Ecto neural progenitor cell (in vitro differentiated cells): ENCODE measurements around the gene ANP32E.
A peak's percentile ranks its signal among the peaks of the same experiment; 100 is the strongest.
"Not testable (repeated sequence)": the region's sequence is repeated elsewhere in the genome, so short reads cannot be mapped to it uniquely, and the experiment has no call there.

ENCODE experiments used
- DNase-seq: peaks from one replicate; pipeline ENCODE4 v3.0.0-alpha.2; 2018; ENCODE audit warnings: low spot score

ANP32E gene

DNA sequence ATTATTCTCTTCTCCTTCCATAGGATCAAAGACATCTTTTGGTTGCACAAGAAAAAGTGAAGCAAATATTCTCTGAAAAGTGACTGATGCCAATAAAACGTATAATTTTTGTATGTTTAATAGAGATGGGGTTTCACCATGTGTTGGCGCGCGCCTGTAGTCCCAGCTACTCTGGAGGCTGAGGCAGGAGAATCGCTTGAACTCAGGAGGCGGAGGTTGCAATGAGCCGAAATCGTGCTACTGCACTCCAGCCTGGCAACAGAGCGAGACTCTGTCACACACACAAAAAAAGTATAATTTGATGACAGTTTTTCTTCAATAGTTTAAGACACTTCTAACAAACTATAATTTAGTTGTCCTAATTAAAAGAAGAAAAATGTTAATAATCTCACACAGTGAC, 23.8 kb downstream of the ANP32E start:
- DNase-seq: no peak

DNA sequence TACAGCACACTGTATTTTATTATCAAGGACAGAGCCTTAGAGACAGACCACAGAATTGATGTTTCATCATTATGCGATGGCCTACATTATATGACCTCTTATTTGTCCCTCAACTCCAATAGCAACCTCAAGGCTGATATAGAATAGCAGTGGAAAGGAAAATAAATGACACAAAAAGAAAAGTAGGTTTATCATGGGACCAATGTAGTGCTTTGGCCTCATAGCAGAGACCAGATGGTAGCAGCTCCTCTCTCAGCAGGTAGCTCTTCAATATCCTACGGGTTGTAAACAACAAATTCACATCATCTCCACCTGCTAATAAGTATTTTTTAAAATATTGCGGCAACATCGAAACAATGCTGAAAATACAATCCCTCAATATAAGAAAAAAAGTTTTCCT, 25.2 kb downstream of the ANP32E start:
- DNase-seq: no peak

DNA sequence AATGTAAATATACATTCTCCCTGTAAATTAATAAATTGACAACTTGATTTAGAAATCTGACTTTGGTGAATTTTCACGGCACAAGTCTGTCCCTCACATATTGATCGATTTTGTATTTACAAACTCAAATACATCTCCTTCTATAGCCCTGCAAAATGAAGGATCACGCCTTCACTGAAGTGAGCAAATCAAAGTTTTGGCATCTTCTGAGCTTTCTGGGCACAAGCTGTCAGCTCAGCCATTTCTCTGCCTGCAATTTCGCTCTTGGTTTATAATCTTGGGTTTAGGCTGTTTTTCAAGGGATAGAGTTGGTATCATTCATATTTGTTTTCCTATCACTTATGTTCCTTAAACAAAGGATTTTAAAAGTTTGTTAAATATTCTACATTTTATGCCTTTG, 25.8 kb downstream of the ANP32E start:
- no peak for DNase-seq

DNA sequence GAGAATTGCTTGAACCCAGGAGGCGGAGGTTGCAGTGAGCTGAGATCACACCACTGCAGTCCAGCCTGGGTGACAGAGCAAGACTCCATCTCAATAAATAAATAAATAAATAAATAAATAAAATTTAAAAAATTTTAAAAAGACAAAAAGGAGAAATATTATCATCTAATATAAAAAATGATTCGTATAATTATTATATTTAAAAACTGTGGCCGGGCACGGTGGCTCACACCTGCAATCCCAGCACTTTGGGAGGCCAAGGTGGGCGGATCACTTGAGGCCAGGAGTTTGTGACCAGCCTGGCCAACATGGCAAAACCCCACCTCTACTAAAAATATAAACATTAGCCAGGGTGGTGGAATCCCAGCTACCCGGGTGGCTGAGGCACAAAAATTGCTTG, 27.5 kb downstream of the ANP32E start:
- DNase-seq: not testable (repeated sequence)

DNA sequence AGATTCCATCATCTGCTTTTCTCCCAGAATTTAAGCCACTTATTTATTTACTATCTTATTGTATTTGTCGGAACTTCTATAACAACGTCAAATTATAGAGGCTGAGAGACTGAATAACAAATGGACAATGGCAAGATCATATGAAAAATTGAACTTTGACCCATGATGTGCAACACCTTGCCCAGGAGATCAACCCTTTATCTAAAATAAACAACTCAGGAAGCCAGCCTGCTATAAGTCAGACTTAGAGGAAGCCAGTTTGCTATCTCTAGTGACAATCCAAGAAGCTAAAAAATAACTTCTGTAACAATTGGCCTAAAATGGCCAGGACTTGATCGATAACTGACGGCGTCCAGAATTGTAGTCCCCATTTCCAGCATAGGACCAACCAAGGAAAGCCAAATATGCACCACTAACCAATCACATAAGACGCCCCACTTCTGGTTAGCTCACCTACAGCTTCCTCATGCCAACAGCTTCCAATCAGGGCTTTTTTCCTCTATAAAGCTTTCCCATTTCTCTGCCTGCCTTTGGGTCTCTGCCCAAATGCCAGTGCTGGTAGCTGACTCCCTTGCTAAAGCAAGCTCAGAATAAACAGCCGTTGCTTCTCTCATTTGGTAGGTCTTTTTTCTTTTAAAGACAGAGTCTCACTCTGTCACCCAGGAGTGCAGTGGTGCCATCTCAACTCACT, 28.5 kb downstream of the ANP32E start:
- DNase-seq: no peak

DNA sequence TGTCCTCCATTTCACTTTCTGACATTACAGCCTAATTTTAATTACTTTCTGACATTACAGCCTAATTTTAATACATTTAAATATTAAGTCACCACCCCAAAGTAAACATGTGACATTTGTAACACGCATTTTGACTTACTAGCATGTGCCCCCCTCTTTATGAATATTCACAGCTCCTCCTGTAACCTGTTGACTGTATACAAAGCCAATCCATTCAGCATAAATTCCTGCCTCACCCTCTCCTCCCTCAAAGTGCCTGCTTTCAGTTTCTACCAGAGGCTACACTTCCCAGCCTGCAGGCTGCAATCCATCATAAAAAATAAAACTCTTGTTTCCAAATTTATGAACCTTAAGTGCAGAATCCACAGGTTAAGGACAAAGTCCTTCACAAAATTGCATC, 39.5 kb downstream of the ANP32E start:
- DNase-seq: no peak

DNA sequence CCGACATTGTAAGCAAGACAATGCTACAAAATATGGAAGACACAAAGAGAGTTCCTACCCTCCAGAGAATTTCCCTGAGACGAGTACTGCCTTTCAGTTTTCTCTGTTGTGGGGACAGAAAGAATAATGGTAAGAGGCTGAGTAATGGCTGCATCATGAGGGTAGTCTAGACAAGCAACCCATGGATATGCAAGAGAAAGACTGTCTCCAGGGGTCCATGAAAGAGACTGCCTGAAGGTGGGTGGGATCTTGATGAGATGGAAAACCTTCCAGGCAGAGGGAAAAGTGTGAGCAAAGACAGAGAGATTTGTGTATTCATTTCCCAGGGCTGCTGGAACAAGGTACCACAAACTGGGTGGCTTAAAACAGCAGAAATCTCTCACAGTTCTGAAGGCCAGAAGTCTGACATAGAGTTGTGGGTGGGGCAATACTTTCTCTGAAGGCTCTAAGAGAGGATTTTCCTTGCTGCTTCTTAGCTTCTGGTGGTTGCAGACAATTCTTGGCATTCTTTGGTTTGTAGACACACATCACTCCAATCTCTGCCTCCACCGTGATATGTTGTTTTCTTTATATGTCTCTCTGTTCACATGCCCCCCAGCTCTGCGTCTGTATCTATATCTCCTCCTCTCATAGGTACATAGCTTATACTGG, 41.4 kb downstream of the ANP32E start:
- DNase-seq: no peak

DNA sequence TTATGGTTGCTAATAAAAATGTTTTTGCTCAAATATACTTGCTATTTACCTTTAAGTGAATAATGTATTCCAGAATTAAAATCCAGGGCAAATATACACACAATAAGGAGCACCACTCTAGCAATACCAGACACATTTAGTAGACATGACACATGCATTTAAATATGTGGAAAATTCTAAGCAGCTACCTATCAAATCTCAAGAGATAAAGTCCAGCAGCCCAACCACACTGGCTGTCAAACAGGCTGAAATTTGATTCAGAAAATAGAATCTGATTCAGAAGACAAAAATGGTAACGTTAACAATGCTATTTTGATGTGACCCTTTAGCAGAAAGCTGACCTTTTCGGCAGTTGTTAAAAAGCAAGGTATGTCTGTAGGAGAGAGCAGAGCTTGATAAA, 43.9 kb downstream of the ANP32E start:
- no peak for DNase-seq

DNA sequence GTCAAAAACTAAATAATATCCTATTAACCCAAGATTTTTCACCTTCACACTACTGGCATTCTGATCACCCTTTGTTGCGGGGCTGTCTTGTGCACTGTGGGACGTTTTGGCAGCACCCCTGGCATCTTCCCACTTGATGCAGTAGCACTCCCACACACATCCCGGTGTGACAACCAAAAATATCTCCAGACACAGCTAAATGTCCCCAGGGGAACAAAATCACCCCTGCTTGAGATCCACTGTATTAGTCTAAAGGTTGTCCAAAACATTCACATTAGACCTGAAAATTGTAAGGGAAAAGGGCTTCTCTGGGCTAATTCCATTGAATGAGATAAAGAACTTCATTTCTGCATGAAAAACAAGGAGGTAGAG, 48.4 kb downstream of the ANP32E start:
- DNase-seq: no peak

DNA sequence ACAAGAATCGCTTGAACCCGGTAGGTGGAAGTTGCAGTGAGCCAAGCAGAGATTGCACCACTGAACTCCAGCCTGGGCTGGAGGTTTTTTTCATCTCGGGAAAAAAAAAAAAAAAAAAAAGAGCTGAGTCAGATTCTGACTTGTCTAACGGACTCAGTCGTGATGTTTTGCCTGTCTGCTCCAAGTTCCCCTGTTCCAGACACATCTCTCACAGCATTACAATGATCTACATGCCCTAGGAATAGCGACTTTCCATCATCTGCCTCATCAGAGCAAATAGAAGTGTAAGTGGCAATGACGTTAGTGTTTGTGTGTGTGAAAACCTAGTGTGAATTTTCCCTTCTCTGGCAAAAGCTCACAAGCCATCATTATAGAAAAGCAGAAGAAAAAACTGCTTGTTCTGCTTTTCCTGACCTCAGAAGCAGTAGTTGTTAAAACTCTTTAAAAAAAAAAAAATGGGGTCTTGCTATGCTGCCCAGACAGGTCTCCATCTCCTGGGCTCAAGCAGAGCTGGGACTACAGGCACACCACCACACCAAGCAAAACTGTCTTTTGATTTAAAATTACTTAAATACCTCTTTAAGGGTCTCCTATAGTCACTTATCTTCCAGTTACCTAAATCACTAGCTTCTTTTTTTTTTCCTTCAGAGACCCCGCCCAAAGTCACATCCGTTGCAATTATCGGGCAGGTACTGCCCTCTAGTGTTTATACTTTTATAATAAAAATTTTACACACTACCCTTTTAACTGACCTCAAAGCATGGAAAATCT, 48.9 kb downstream of the ANP32E start:
- no peak for DNase-seq

DNA sequence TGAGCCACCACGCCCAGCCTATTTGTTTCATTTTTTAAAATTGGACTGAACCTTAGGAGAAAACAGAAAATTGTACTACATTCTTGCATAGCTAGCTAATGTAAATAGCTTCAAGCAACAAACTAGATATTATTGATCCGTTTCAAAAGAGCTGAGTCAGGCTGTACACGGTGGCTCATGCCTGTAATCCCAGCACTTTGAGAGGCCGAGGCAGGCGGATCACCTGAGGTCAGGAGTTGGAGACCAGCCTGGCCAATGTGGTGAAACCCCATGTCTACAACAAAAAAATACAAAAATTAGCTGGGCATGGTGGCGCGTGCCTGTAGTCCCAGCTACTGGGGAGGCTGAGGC, 49.5 kb downstream of the ANP32E start:
- DNase-seq: not testable (repeated sequence)

DNA sequence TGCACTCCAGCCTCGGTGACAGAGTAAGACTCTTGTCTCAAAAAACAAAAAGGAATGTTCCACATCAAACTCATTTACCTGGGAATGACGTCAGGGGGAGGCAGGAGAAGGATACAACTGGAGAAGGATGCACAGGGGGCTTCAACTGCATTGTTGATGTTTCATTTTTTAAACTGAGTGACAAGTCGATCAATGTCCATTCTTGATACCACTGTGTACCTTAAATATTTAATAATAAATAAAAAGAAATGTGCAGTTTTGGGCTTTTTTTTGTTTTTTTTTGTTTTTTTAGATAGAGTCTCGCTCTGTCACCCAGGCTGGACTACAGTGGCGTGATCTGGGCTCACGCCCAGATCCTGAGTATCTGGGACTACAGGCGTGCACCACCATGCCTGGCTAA, 50.4 kb downstream of the ANP32E start:
- no peak for DNase-seq

DNA sequence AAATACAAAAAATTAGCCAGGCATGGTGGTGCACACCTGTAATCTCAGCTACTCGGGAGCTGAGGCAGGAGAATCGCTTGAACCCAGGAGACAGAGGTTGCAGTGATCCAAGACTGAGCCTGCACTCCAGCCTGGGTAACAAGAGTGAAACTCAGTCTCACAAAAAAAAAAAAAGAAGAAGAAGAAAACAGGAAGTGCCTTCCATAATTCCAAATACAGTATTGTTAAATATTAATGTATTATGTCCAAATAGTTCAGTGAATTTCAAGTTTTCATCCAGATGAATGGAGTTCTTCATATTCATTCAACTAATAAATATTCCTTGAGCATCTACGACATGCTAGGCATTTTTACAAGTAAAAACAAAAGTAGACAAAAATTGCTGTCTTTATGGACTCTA, 52.9 kb downstream of the ANP32E start:
- no peak for DNase-seq

DNA sequence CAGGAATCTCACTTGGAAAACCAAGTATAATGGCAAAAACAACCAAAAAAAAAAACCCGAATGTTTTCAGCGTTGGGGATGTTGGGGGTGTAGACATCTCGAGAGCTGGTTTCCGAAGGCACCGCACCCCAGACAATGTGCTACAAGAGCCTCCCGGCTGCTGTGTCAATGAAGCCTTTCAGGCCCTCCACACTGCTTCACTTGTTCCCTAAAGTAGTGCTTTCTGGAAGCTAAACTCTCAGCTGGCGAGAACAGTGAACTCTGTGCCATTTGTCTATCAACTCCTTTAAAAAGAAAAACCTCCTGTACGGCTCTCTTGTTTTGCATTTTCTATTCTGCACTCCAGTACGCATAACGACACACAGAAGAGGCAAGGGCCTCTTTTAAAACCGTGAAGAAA, 53.7 kb downstream of the ANP32E start:
- DNase-seq: no peak

DNA sequence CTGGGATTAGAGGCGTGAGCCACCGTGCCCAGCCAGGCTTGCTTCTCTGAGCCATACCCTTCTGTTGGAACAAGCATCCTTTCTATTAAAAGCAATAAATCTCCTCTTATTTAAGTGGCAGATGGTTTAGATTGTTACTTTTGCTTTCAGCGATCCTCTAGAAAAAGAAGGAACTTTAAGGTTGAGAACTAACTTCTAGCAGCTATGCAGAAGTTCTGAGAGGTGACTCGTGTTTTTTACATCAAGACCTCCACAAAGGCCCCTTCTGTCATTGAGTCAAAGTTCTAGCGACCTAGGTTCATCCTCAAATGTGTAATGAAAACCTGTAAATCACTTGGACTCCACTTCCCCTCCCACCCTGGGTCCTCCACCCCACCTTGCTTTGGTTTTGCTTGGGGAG, 55.4 kb downstream of the ANP32E start:
- DNase-seq: no peak

DNA sequence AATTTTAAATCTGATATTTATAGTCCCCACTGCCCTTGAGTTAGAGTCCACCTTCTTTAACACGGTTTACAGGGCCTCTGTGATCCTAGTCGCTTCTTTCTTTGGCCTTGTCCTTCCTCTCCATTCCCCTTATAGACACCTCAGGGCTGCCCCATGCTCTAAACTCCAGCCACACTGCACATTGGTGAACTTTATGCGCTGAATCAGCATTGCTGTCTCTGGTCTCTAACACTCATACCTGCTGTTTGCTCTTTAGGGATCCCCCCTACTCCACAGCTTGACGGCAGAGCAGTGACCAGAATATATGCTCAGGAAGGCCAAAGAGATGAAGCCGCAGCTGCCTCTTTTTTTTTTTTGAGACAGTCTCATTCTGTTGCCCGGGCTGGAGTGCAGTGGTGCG, 56.0 kb downstream of the ANP32E start:
- DNase-seq: no peak

DNA sequence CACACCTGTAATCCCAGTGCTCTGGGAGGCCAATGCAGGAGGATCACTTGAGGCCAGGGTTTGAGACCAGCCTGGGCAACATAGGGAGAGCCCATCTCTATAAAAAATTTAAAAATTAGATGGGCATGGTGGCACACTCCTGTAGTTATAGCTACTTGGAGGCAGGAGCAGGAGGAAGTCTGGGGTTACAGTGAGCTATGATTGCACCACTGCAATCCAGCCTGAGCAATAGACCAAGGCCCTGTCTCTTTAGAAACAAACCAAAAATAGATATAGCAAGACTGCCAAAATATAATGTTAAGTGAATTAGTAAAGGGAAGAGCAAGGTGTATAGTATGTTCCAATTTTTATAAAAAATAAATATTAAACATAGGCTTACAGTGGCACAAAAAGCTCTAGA, 57.4 kb downstream of the ANP32E start:
- no peak for DNase-seq

DNA sequence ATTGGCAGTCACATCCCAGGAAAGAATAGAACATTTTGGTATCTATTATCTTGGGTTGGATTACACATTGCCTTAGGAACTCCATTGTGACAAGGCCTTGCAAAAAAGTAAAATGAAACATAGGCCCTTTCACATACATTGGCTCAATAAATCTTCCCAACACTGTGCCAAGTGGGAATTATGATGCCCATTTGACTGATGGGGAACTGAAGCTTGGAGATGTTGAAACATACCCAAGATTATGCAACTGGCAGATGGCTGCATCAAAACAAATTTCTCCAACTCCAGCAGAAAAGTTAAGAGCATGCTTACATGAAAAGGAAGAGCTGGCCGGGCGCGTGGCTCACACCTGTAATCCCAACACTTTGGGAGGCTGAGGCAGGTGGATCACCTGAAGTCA, 59.3 kb downstream of the ANP32E start:
- DNase-seq: no peak

DNA sequence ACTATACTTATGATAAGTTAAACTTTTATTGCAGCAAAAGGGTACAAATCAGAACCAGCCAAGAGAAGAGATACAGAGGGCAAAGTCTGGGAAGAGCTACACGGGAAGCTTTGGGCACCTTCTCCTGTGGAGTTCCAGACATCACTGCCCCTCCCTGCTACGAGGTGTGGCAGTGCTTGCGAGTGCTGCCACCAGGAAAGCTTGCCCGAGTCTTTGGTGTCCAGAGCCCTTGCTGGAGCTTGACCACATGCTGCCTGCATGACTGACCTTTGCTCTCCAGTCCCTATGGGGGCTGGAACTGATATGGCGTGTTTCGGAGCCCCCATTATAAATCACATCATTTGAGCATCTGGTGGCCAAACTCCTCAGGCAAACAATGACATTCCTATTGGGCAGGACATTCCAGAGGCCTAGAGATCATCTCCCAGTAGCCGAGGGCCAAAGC, 62.7 kb downstream of the ANP32E start:
- DNase-seq: no peak

DNA sequence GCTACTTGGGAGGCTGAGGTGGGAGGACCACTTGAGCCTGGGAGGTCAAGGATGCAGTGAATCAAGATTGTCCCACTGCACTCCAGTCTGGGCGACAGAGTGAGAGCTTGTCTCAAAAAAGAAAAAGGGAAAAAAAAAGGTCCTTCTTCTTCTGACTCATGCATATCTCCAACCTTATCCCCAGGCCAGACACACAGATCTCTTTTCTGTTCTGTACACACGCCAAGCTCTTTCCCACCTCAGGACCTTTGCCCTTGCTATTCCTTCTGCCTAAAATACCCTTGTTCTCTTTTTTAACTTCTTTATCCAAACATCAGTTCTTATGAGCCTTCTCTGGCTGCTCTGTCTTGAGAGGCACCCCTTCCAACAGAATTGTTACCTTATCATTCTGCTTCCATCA, 64.1 kb downstream of the ANP32E start:
- DNase-seq: no peak

DNA sequence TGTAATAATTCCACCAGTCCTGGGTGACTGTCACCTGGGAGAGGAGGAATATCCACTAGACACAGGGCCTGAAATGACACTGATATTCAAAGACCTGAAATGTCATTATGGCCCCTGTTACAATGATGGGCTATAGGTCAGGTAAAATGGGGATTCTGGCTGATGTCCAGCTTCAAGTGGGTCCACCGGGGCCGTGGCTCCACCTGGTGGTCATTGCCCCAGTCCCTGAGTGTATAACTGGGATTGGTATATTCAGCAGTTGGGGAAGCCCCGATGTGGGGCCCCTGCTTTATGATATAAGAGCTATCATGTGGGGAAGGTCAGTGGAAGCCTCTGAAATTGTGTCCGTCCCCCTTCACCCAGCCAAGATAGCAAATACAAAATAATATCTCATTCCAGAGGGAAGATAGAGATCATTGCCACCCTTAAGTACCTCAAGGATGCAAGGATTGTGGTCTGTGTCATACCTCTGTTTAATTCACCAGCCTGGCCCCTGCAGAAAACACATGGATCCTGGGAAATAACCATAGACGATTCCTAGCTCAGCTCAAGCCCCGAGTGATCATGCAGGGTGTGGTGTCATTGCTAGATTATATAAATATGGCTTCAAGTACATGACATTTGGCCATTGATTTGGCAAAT, 66.8 kb downstream of the ANP32E start:
- peak; percentile 79 for DNase-seq
